ENCODE data around the gene TM6SF1. TPM values are rescaled to one million over a fixed set of nuclear protein-coding genes. Genes with fewer than 3 reads are reported as not detected.

Gene TM6SF1
- total RNA-seq, 6 donors from 2014 or later, result 7.5 to 27.1 (median 21.4) TPM

DNA sequence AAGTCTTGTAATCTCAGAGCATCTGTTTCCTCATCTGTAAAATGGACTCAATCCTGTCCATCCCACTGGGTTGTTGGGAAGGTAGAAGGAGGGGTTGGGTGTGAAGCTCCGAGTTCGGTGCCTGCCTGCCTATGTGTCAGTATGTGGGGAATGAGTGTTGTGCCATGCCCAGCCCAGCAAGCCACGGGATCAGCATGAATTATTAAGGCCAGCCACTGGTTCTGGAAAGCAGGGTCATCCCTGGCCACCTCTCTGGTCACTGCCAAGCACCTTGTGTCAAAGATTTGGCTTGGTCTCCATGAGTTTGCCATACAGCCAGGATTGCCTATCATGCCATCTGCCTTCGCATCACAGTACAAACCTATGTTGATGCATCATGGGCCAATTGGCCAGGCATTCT lies 11.5 kb downstream of the TM6SF1 start:
- H3K9me3 ChIP-seq, result no peaks in the 10 kb centered on the region
- no peaks in the 10 kb centered on the region for H3K27me3 ChIP-seq
- WGBS, 2 donors, result 95 to 96% methylated on average over 4 of the region's 4 CpGs
- H3K27ac ChIP-seq, result no peak overlapping the region
- no peak overlapping the region for H3K4me3 ChIP-seq
- DNase-seq (no peak), ATAC-seq (ENCODE audit: low FRiP score in 2 of 2) (no peak)
- TF ChIP-seq POLR2A (IDR thresholded peaks at IDR 0.05) (no peak), POLR2AphosphoS5 (IDR thresholded peaks at IDR 0.05) (no peak), EP300 (IDR thresholded peaks at IDR 0.05) (no peak)
- TF ChIP-seq, protein P1, sequence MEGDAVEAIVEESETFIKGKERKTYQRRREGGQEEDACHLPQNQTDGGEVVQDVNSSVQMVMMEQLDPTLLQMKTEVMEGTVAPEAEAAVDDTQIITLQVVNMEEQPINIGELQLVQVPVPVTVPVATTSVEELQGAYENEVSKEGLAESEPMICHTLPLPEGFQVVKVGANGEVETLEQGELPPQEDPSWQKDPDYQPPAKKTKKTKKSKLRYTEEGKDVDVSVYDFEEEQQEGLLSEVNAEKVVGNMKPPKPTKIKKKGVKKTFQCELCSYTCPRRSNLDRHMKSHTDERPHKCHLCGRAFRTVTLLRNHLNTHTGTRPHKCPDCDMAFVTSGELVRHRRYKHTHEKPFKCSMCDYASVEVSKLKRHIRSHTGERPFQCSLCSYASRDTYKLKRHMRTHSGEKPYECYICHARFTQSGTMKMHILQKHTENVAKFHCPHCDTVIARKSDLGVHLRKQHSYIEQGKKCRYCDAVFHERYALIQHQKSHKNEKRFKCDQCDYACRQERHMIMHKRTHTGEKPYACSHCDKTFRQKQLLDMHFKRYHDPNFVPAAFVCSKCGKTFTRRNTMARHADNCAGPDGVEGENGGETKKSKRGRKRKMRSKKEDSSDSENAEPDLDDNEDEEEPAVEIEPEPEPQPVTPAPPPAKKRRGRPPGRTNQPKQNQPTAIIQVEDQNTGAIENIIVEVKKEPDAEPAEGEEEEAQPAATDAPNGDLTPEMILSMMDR (IDR thresholded peaks at IDR 0.05), result no peak
- H3K36me3 ChIP-seq, result peaks cover 0 to 40% (median 21%) of the 10 kb centered on the region in 4 donors
- peaks cover under 1 to 7% (median 2%) of the 10 kb centered on the region in 4 donors for H3K4me1 ChIP-seq

DNA sequence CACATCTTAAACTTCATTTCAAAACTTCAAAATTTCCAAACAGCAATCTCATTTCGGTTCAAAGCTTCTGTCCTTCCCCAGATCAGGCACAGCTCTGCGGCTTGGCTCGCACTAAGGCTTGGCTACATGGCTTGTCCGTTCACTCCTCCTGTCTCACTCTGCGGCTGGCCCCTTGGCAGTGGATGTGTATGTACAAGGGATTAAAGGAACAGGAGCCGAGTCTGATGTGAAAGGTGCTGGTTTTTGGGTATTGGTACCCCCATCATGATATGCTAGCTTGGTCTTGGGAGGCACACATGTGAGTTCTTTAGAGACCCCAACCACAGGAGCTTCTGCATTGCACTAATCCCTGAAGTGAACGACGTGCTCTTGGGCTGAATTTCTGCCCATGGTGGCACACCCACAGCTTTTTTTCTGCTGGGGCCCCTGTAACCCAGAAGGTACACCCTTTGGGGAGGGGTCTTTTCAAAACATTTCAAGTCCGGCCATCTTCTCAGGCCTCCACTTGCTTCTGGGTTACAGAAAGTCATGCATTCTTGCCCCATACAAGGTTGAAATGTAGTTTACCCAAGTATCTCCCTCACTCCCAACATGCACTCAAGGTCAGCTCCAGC lies 12.6 kb downstream of the TM6SF1 start:
- TF ChIP-seq, protein P1 (IDR thresholded peaks at IDR 0.05), result no peak
- no peak for TF ChIP-seq POLR2AphosphoS5 (IDR thresholded peaks at IDR 0.05)
- no peak for TF ChIP-seq EP300 (IDR thresholded peaks at IDR 0.05)
- TF ChIP-seq POLR2A (IDR thresholded peaks at IDR 0.05), result no peak
- Histone ChIP-seq H3K4me3 (no peak overlapping the region), H3K9me3 (no peaks in the 10 kb centered on the region), H3K27me3 (no peaks in the 10 kb centered on the region), H3K36me3 (peaks cover 0 to 31% (median 17%) of the 10 kb centered on the region in 4 donors), H3K4me1 (peaks cover 0 to 2% (median 0%) of the 10 kb centered on the region in 4 donors), H3K27ac (no peak overlapping the region)
- ATAC-seq (ENCODE audit: low FRiP score in 2 of 2) (no peak), DNase-seq (no peak)
- WGBS, 2 donors, result 87 to 88% methylated on average over 9 of the region's 9 CpGs

DNA sequence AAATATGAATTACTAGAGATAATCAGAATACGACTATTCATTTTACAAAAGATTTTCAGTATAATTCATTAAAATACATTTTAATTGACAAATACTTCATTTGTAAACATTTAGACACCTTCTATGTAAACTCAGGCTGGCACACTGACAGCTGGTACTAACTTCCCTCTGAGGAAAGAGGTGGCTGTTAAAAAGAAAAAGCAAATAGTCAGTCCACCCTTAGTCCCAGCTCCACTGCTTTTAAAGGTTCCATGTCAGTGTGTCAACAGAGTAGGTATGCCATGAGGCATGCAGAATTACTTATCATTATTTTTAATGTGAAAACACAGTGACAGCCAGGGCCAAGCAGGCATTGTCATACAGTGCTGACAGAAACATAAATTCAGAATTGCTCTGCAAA lies 16.1 kb downstream of the TM6SF1 start:
- H3K27ac ChIP-seq, result no peak overlapping the region

DNA sequence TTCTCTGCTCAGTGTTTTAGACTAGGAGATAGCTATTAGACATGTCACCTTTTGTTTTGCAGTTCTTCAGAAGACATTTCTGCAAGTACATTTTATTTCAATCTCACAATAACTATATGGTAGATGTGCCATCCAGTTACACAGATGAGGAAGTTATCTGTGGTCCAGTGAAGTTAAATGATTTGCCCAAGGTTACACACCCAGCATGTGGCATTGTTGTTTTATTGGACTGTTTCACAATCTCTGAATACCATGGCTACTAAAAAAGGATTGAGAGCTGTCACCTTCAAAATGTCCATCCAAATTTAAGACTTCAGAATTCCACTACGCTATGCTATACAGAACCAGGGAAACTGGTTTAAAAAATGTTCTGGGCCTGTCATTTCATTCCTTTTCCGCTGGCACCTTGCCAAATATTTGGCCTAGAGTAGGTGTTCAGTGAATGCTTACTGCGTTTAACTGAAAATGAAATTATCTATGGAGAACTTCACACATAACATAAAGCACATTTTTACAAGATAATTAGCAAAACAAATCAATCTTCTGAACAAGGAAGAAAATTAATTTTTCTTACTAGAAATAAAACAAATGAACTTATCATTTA lies 20.2 kb downstream of the TM6SF1 start:
- H3K4me3 ChIP-seq, result no peak overlapping the region

More for the DNA sequence above, 16.1 kb downstream of the TM6SF1 start:
- TF ChIP-seq POLR2A (IDR thresholded peaks at IDR 0.05) (no peak), POLR2AphosphoS5 (IDR thresholded peaks at IDR 0.05) (no peak), EP300 (IDR thresholded peaks at IDR 0.05) (no peak)
- TF ChIP-seq, protein P1 (IDR thresholded peaks at IDR 0.05), result no peak
- no peak for DNase-seq
- no peak overlapping the region for H3K4me3 ChIP-seq
- no peaks in the 10 kb centered on the region for H3K27me3 ChIP-seq
- peaks cover 0 to 2% (median 0%) of the 10 kb centered on the region in 4 donors for H3K4me1 ChIP-seq
- peaks cover 0 to 20% (median 16%) of the 10 kb centered on the region in 4 donors for H3K36me3 ChIP-seq
- 95 to 100% methylated on average over 1 of the region's 1 CpG for WGBS, 2 donors
- ATAC-seq (ENCODE audit: low FRiP score in 2 of 2), result no peak
- H3K9me3 ChIP-seq, result no peaks in the 10 kb centered on the region

More for the DNA sequence above, 20.2 kb downstream of the TM6SF1 start:
- DNase-seq (no peak), ATAC-seq (ENCODE audit: low FRiP score in 2 of 2) (no peak)
- H3K9me3 ChIP-seq, result no peaks in the 10 kb centered on the region
- no peak overlapping the region for H3K27ac ChIP-seq
- TF ChIP-seq EP300 (IDR thresholded peaks at IDR 0.05) (no peak), POLR2AphosphoS5 (IDR thresholded peaks at IDR 0.05) (no peak), POLR2A (IDR thresholded peaks at IDR 0.05) (no peak)
- TF ChIP-seq, protein P1 (IDR thresholded peaks at IDR 0.05), result no peak
- peaks cover 0 to 45% (median 15%) of the 10 kb centered on the region in 4 donors for H3K36me3 ChIP-seq
- H3K4me1 ChIP-seq, result no peaks in the 10 kb centered on the region
- 51 to 58% methylated on average over 3 of the region's 3 CpGs for WGBS, 2 donors
- H3K27me3 ChIP-seq, result no peaks in the 10 kb centered on the region

All from upper lobe of left lung (tissue), 6 donors.